Measurements from ENCODE around the gene FAM107B.

- no peak for TF ChIP-seq CTCF (conservative IDR thresholded peaks at IDR 0.05; ENCODE audit: low read depth, low read length)
- TF ChIP-seq FOS (IDR thresholded peaks at IDR 0.05; ENCODE audit: low read depth, low read length) = no peak
- no peak for TF ChIP-seq RFX5 (IDR thresholded peaks at IDR 0.05; ENCODE audit: low read depth, low read length)
- TF ChIP-seq RAD21 (IDR thresholded peaks at IDR 0.05; ENCODE audit: low read length) = no peak
- no peak for TF ChIP-seq POLR2A (IDR thresholded peaks at IDR 0.05; ENCODE audit: low read depth, low read length)
- no peak for TF ChIP-seq RCOR1 (IDR thresholded peaks at IDR 0.05; ENCODE audit: insufficient replicate concordance, low read length)
- no peak for TF ChIP-seq MAZ (IDR thresholded peaks at IDR 0.05; ENCODE audit: borderline replicate concordance, low read depth, low read length)
- TF ChIP-seq CHD1 (IDR thresholded peaks at IDR 0.05; ENCODE audit: low read depth, low read length) = no peak
- no peak for TF ChIP-seq MAFK (IDR thresholded peaks at IDR 0.05; ENCODE audit: low read depth, low read length)
- TF ChIP-seq MXI1 (IDR thresholded peaks at IDR 0.05; ENCODE audit: borderline replicate concordance, low read depth, low read length) = no peak
- TF ChIP-seq, protein P1, sequence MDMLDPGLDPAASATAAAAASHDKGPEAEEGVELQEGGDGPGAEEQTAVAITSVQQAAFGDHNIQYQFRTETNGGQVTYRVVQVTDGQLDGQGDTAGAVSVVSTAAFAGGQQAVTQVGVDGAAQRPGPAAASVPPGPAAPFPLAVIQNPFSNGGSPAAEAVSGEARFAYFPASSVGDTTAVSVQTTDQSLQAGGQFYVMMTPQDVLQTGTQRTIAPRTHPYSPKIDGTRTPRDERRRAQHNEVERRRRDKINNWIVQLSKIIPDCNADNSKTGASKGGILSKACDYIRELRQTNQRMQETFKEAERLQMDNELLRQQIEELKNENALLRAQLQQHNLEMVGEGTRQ (IDR thresholded peaks at IDR 0.05; ENCODE audit: low read depth, low read length) = no peak
- TF ChIP-seq BHLHE40 (IDR thresholded peaks at IDR 0.05; ENCODE audit: low read depth, low read length) = no peak
- TF ChIP-seq, protein P2, sequence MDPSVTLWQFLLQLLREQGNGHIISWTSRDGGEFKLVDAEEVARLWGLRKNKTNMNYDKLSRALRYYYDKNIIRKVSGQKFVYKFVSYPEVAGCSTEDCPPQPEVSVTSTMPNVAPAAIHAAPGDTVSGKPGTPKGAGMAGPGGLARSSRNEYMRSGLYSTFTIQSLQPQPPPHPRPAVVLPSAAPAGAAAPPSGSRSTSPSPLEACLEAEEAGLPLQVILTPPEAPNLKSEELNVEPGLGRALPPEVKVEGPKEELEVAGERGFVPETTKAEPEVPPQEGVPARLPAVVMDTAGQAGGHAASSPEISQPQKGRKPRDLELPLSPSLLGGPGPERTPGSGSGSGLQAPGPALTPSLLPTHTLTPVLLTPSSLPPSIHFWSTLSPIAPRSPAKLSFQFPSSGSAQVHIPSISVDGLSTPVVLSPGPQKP (IDR thresholded peaks at IDR 0.05; ENCODE audit: borderline replicate concordance, low read depth, low read length) = no peak
These were observed 17.3 kb downstream of the FAM107B start for GRCh38 chr10:14757394-14757793.

Measured in IMR-90 (cell line).